Heart right ventricle (tissue), 16 donors: Measurements from ENCODE around the gene AADACL3. TPM values are rescaled to one million over a fixed set of nuclear protein-coding genes. Genes with fewer than 3 reads are reported as not detected.
"Not testable (repeated sequence)": the region's sequence is repeated elsewhere in the genome, so short reads cannot be mapped to it uniquely, and the experiment has no call there.

ENCODE experiments used
- ATAC-seq, 8 donors: fragments of 200-7000 bp; cut with Tn5 transposase; one replicate each; pipeline ENCODE4 v1.9.1; 2020; ENCODE audit warnings: mild to moderate bottlenecking in 8 of 8, moderate library complexity in 8 of 8, moderate number of reproducible peaks in 1 of 8
- DNase-seq, 2 donors: peaks; one replicate each; pipeline ENCODE4 v3.0.0-alpha.2; 2020
- H3K27ac ChIP-seq, 10 donors: fragments of 200-600 bp; sonication (generic) in 2 of 10; one replicate each; pipeline versions ENCODE4 v1.5.0 to v1.8.0; 2020 to 2022; ENCODE audit warnings: mild to moderate bottlenecking in 3 of 10
- H3K27me3 ChIP-seq, 7 donors: fragments of 200-600 bp; one replicate each; pipeline ENCODE4 v1.8.0; 2021 to 2022; ENCODE audit warnings: mild to moderate bottlenecking in 2 of 7
- H3K36me3 ChIP-seq, 9 donors: fragments of 200-600 bp; sonication (generic) in 1 of 9; one replicate each; pipeline versions ENCODE4 v1.5.0 to v1.8.0; 2020 to 2022; ENCODE audit warnings: mild to moderate bottlenecking in 2 of 9
- H3K4me1 ChIP-seq, 9 donors: fragments of 200-600 bp; sonication (generic) in 1 of 9; one replicate each; pipeline versions ENCODE4 v1.5.0 to v1.8.0; 2020 to 2022; ENCODE audit warnings: mild to moderate bottlenecking in 4 of 9
- H3K4me3 ChIP-seq, 10 donors: fragments of 200-600 bp; sonication (generic) in 2 of 10; one replicate each; pipeline versions ENCODE4 v1.5.0 to v1.8.0; 2020 to 2022; ENCODE audit warnings: mild to moderate bottlenecking in 7 of 10, moderate library complexity in 2 of 10
- H3K9me3 ChIP-seq, 11 donors: fragments of 200-600 bp in 10 of 11; sonication (generic) in 2 of 11; one replicate each; pipeline versions ENCODE4 v1.5.0 to v1.8.0; 2013 to 2022; ENCODE audit warnings: mild to moderate bottlenecking in 2 of 11, control low read depth in 1 of 11, moderate library complexity in 1 of 11
- CTCF ChIP-seq, 9 donors: fragments of 200-600 bp; sonication (generic) in 2 of 9; IDR thresholded peaks; one replicate each; pipeline versions ENCODE4 v1.5.0 to v1.8.0; 2021 to 2022; ENCODE audit warnings: antibody characterized with exemption in 9 of 9, mild to moderate bottlenecking in 5 of 9, moderate library complexity in 1 of 9
- WGBS, 2 donors: extraction: QIAGEN DNeasy Blood & Tissue Kit; methylation state at CpG; one replicate each; pipeline ENCODE4 v1.1.7; 2013; ENCODE audit warnings: inconsistent platforms in 1 of 2; 5-methylcytosine and 5-hydroxymethylcytosine counted together
- intact Hi-C, 10 donors: fragments of 100-400 bp; cut with DNase I; formaldehyde crosslinking; loops; one replicate each; pipeline versions ENCODE4 v1.11.1 to v1.14.2; 2022
- polyA plus RNA-seq, 2 donors: library from polyadenylated mRNA; stranded (reverse); fragments of 200-250 nt; gene quantifications; one replicate each; pipeline ENCODE4 v1.2.3, GENCODE V29; 2013
- total RNA-seq, 10 donors: library from RNA; stranded (reverse); fragmentation: NEBNext Ultra II Directional in 3 of 10; extraction: Animal tissue kit (Norgen Biotek cat#: 25700) in 3 of 10; gene quantifications; one replicate each; pipeline versions ENCODE4 v1.2.1 to v1.2.4, GENCODE V29; 2021 to 2023
- donor health status: Arrhythmogenic right ventricular cardiomyopathy.
- donor health status: ischemic (EF 13 %, LVEDD 7.1; RV severe dilation, severe dysfunction).
- donor health status: healthy with polysubstance abuse.
- donor health status: DM: no; HTN: yes; CAD: no.
- donor health status: DM: no; HTN: no; CAD: no.
- donor health status: ischemic (EF 25% LVEDD 6.9; RV normal size, moderate dysfunction).
- donor health status: ischemic (EF 25% LVEDD 5.7; RV mildly dilated, moderate dysfunction).
- donor health status: healthy.
- donor health status: DM: yes; HTN: yes; CAD: no.
- donor health status: Ischemic cardiomyopathy.
- donor health status: ischemic (EF 35%, LVEDD 5.7; RV mildly dilated, moderate dysfunction).
- donor health status: nonischemic (EF 11% LVEDD 7.7; RV severe dilation, severe dysfunction).
- donor health status: DM: yes; HTN: yes; CAD: no.
- donor health status: PGD.
- donor health status: ischemic (EF 29% LVEDD 5.4; RV normal size, mild dysfunction).
- donor health status: nonischemic (EF 23%, LVEDD 6.1; RV moderate dilation, normal function).

AADACL3 gene
- total and polyA plus RNA-seq, 12 donors, result not detected

GRCh38 chr1:12711536-12711935, 4.4 kb upstream of the AADACL3 start:
- WGBS, 2 donors, result 46 to 49% methylated on average over 3 of the region's 3 CpGs
- H3K36me3 ChIP-seq, result no peaks in the 10 kb centered on the region
- H3K4me3 ChIP-seq, result no peak overlapping the region
- DNase-seq, result no peak
- no peaks in the 10 kb centered on the region for H3K27me3 ChIP-seq
- no peak for ATAC-seq
- H3K4me1 ChIP-seq, result no peaks in the 10 kb centered on the region
- TF ChIP-seq CTCF (IDR thresholded peaks at IDR 0.05), result no peak
- H3K27ac ChIP-seq, result no peak overlapping the region
- intact Hi-C loops, result no loop called here
- H3K9me3 ChIP-seq, result no peaks in the 10 kb centered on the region

- Histone ChIP-seq H3K4me1 (no peaks in the 10 kb centered on the region), H3K27me3 (peaks cover 0 to under 1% (median 0%) of the 10 kb centered on the region in 7 donors), H3K4me3 (no peak overlapping the region), H3K27ac (no peak overlapping the region), H3K36me3 (no peaks in the 10 kb centered on the region), H3K9me3 (no peaks in the 10 kb centered on the region)
- TF ChIP-seq CTCF (IDR thresholded peaks at IDR 0.05), result no peak
- DNase-seq, result no peak
- WGBS, 2 donors, result 57 to 66% methylated on average over 1 of the region's 1 CpG
- intact Hi-C loops, result no loop called here
- no peak for ATAC-seq
Measured at GRCh38 chr1:12712076-12712475, 3.8 kb upstream of the AADACL3 start.

GRCh38 chr1:12712929-12713328, 3.0 kb upstream of the AADACL3 start:
- ATAC-seq (no peak), DNase-seq (no peak)
- H3K27ac ChIP-seq, result no peak overlapping the region
- peaks cover 0 to 4% (median 0%) of the 10 kb centered on the region in 7 donors for H3K27me3 ChIP-seq
- no peak for TF ChIP-seq CTCF (IDR thresholded peaks at IDR 0.05)
- H3K9me3 ChIP-seq, result no peaks in the 10 kb centered on the region
- intact Hi-C loops, result no loop called here
- H3K4me3 ChIP-seq, result no peak overlapping the region
- WGBS, 2 donors, result 88% methylated on average over 8 of the region's 8 CpGs
- no peaks in the 10 kb centered on the region for H3K4me1 ChIP-seq
- H3K36me3 ChIP-seq, result no peaks in the 10 kb centered on the region

GRCh38 chr1:12713651-12714050, 2.3 kb upstream of the AADACL3 start:
- H3K4me1 ChIP-seq, H3K27ac ChIP-seq, H3K27me3 ChIP-seq, H3K9me3 ChIP-seq, H3K36me3 ChIP-seq, intact Hi-C loops, DNase-seq, H3K4me3 ChIP-seq, ATAC-seq: not testable (repeated sequence)
- 83 to 85% methylated on average over 5 of the region's 5 CpGs for WGBS, 2 donors

GRCh38 chr1:12714710-12715475, 1.0 kb upstream of the AADACL3 start:
- H3K36me3 ChIP-seq, result no peaks in the 10 kb centered on the region
- 68% methylated on average over 3 of the region's 3 CpGs for WGBS, 2 donors

More at GRCh38 chr1:12714710-12715475, 1.0 kb upstream of the AADACL3 start:
- intact Hi-C loops, result no loop called here
- Histone ChIP-seq H3K4me3 (no peak overlapping the region), H3K9me3 (no peaks in the 10 kb centered on the region), H3K27ac (no peak overlapping the region), H3K4me1 (no peaks in the 10 kb centered on the region), H3K27me3 (peaks cover 0 to 11% (median 0%) of the 10 kb centered on the region in 7 donors)
- no peak for TF ChIP-seq CTCF (IDR thresholded peaks at IDR 0.05)
- ATAC-seq (no peak), DNase-seq (no peak)
